Measurements from ENCODE around the gene CPXM2.

CPXM2 gene

DNA sequence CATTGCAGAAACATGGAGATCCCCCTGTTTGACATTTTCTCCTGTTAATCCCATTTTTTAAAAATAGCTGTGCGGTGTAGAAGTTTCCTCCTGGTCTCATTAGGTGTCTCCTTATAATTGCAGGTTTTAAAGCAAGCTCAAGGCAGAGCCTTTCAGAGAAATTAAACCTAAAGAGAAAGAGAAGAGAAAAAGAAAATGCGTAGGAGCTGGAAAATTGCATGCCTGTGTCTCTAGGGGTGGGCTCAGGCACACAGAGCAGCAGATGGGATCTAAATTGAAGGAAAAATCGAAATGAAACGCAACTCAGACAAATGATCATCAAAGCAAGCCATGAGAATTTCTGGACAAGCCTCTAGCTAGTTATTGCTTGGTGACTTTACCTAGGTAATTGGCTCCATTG, 185.4 kb downstream of the CPXM2 start:
- Histone ChIP-seq H2AFZ (ENCODE audit: low read depth) (no peak overlapping the region), H3K9ac (no peak overlapping the region), H3K27ac (no peak overlapping the region), H3K4me1 (ENCODE audit: low read depth, poor library complexity, severe bottlenecking) (no peaks in the 10 kb centered on the region), H3K4me2 (no peak overlapping the region), H3K4me3 (IDR thresholded peaks at IDR 0.05; ENCODE audit: insufficient read depth, low read depth, low read length) (no peak overlapping the region), H3K79me2 (ENCODE audit: insufficient read depth, low read depth) (no peaks in the 10 kb centered on the region), H3K27me3 (ENCODE audit: insufficient read depth, low read depth) (no peaks in the 10 kb centered on the region), H3K36me3 (ENCODE audit: insufficient read depth) (no peaks in the 10 kb centered on the region), H4K20me1 (ENCODE audit: insufficient read depth) (no peaks in the 10 kb centered on the region)
- TF ChIP-seq, protein P1, sequence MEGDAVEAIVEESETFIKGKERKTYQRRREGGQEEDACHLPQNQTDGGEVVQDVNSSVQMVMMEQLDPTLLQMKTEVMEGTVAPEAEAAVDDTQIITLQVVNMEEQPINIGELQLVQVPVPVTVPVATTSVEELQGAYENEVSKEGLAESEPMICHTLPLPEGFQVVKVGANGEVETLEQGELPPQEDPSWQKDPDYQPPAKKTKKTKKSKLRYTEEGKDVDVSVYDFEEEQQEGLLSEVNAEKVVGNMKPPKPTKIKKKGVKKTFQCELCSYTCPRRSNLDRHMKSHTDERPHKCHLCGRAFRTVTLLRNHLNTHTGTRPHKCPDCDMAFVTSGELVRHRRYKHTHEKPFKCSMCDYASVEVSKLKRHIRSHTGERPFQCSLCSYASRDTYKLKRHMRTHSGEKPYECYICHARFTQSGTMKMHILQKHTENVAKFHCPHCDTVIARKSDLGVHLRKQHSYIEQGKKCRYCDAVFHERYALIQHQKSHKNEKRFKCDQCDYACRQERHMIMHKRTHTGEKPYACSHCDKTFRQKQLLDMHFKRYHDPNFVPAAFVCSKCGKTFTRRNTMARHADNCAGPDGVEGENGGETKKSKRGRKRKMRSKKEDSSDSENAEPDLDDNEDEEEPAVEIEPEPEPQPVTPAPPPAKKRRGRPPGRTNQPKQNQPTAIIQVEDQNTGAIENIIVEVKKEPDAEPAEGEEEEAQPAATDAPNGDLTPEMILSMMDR (conservative IDR thresholded peaks at IDR 0.05; ENCODE audit: low read depth, low read length), result no peak

DNA sequence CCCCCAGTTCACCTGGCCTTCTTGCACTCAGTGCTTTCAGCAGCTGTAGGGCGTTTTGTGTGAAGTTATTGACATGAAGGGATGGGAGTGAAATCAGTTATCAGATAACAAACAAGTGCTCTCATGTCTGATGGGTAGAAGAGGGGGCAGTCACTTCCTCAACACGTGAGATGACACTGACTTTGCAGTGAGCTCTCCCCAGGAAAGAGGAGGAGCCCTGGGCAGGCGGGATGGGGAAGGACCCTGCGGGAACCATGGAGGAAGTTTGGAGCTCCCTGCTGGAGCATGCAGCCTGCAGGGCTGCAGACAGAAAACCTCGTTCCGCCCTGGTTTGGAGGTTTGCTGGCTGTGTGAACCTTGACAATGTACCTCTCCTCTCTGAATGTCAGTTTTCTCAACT, 186.8 kb downstream of the CPXM2 start:
- Histone ChIP-seq H2AFZ (ENCODE audit: low read depth) (no peak overlapping the region), H3K36me3 (ENCODE audit: insufficient read depth) (no peaks in the 10 kb centered on the region), H3K79me2 (ENCODE audit: insufficient read depth, low read depth) (no peaks in the 10 kb centered on the region), H3K27ac (no peak overlapping the region), H3K4me1 (ENCODE audit: low read depth, poor library complexity, severe bottlenecking) (no peaks in the 10 kb centered on the region), H3K9ac (no peak overlapping the region), H3K27me3 (ENCODE audit: insufficient read depth, low read depth) (no peaks in the 10 kb centered on the region), H4K20me1 (ENCODE audit: insufficient read depth) (no peaks in the 10 kb centered on the region), H3K4me3 (IDR thresholded peaks at IDR 0.05; ENCODE audit: insufficient read depth, low read depth, low read length) (no peak overlapping the region), H3K4me2 (no peak overlapping the region)
- TF ChIP-seq, protein P1 (conservative IDR thresholded peaks at IDR 0.05; ENCODE audit: low read depth, low read length), result no peak

DNA sequence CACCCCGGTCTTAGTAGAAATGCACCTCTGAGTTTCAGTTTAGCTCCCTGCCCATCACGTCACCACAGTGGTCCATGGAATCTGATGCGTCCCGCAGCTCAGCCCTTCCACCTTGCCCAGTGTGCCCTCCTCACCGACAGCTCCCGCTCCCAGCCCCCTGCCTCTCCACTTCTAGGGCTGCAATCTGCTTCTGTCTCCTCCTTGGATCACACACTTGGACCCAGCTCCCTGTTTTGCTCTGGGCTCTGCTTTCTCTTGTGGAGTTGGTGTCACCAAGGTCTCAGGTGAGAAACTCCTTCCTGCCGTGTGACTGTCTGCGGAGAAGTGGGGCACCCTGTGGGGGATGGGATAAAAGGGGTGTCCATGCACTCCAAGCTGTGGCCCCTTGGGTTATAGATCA, 187.5 kb downstream of the CPXM2 start:
- no peak overlapping the region for H3K27ac ChIP-seq
- H3K36me3 ChIP-seq (ENCODE audit: insufficient read depth), result no peaks in the 10 kb centered on the region
- no peak overlapping the region for H3K4me2 ChIP-seq
- TF ChIP-seq, protein P1 (conservative IDR thresholded peaks at IDR 0.05; ENCODE audit: low read depth, low read length), result no peak
- H2AFZ ChIP-seq (ENCODE audit: low read depth), result no peak overlapping the region
- H3K4me1 ChIP-seq (ENCODE audit: low read depth, poor library complexity, severe bottlenecking), result no peaks in the 10 kb centered on the region
- H3K4me3 ChIP-seq (IDR thresholded peaks at IDR 0.05; ENCODE audit: insufficient read depth, low read depth, low read length), result no peak overlapping the region
- H4K20me1 ChIP-seq (ENCODE audit: insufficient read depth), result no peaks in the 10 kb centered on the region
- no peaks in the 10 kb centered on the region for H3K27me3 ChIP-seq (ENCODE audit: insufficient read depth, low read depth)
- no peak overlapping the region for H3K9ac ChIP-seq
- no peaks in the 10 kb centered on the region for H3K79me2 ChIP-seq (ENCODE audit: insufficient read depth, low read depth)

DNA sequence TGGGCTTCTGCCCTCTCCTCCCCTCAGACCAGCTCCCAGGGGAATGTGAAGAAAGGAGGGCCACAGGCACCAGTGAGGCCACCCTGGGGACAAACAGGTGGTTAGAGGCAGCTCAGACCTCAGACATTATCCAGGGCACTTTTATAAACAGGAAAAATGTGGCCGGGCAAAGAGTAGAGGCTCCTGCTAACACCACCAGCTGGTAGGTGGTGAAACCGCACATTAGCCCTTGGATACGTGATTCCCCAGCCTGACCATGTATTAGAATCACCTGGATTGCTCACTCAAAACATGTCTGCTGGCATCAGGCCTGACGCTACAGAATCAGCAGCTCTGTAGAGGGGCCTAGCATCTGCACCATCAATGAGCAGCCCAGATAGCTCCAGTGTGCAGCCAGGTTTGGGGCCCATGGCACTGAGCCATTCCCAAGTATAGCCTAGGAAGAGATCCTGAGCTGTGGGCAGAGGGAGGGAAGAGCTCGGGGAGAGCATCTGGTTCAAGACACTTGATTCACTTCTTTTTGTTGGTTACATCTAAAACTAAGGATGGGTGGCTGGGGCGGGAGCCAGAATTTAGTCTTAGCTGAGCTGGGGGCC, 188.3 kb downstream of the CPXM2 start:
- no peak overlapping the region for H3K4me2 ChIP-seq
- no peaks in the 10 kb centered on the region for H3K4me1 ChIP-seq (ENCODE audit: low read depth, poor library complexity, severe bottlenecking)
- H3K27me3 ChIP-seq (ENCODE audit: insufficient read depth, low read depth), result no peaks in the 10 kb centered on the region
- H3K9ac ChIP-seq, result no peak overlapping the region
- TF ChIP-seq, protein P1 (conservative IDR thresholded peaks at IDR 0.05; ENCODE audit: low read depth, low read length), result no peak
- no peaks in the 10 kb centered on the region for H3K36me3 ChIP-seq (ENCODE audit: insufficient read depth)
- no peak overlapping the region for H3K27ac ChIP-seq
- no peak overlapping the region for H3K4me3 ChIP-seq (IDR thresholded peaks at IDR 0.05; ENCODE audit: insufficient read depth, low read depth, low read length)
- H3K79me2 ChIP-seq (ENCODE audit: insufficient read depth, low read depth), result no peaks in the 10 kb centered on the region
- H4K20me1 ChIP-seq (ENCODE audit: insufficient read depth), result no peaks in the 10 kb centered on the region
- H2AFZ ChIP-seq (ENCODE audit: low read depth), result no peak overlapping the region

All from KMS-11 (cell line).